SK-N-SH (cell line): ENCODE results near the gene SOX8.

Experiments
- CTCF ChIP-seq: fragments of 200-600 bp; sonication (generic); IDR thresholded peaks from 2 replicates; pipeline ENCODE4 v1.6.1; 2017; ENCODE audit warnings: antibody characterized with exemption, mild to moderate bottlenecking, moderate library complexity
- GABPA ChIP-seq: IDR thresholded peaks from 2 replicates; pipeline ENCODE4 v1.4.0; 2012; ENCODE audit warnings: low read depth, mild to moderate bottlenecking

- TF ChIP-seq CTCF (no peak), GABPA (no peak)
These were observed 22.1 kb upstream of the SOX8 start for GRCh38 chr16:959232-960040.
